HepG2 (cell line): ENCODE measurements around the gene TRIM7. TPM values are rescaled to one million over a fixed set of nuclear protein-coding genes. Genes with fewer than 3 reads are reported as not detected.

ENCODE experiments used
- ERF ChIP-seq: IDR thresholded peaks from 2 replicates; pipeline ENCODE4 v1.6.1; 2018; ENCODE audit warnings: missing biosample characterization, missing genetic modification reagents
- EZH2 ChIP-seq: conservative IDR thresholded peaks from 2 replicates; pipeline ENCODE4 v1.6.1; 2012; ENCODE audit warnings: mild to moderate bottlenecking, low read depth, low read length, moderate library complexity
- JUND ChIP-seq: sonication (generic); formaldehyde crosslinking; IDR thresholded peaks from 2 replicates; pipeline ENCODE4 v1.8.0; 2022; ENCODE audit warnings: mild to moderate bottlenecking, missing genetic modification reagents
- MED8 ChIP-seq: sonication (generic); formaldehyde crosslinking; IDR thresholded peaks from 2 replicates; pipeline ENCODE4 v1.8.1; 2023; ENCODE audit warnings: mild to moderate bottlenecking, missing genetic modification reagents; ENCODE audit not compliant: insufficient replicate concordance
- MEIS2 ChIP-seq: sonication (generic); formaldehyde crosslinking; IDR thresholded peaks from 2 replicates; pipeline ENCODE4 v1.9.0; 2021; ENCODE audit warnings: mild to moderate bottlenecking, missing genetic modification reagents
- MIER3 ChIP-seq: IDR thresholded peaks from 2 replicates; pipeline ENCODE4 v1.6.1; 2016; ENCODE audit warnings: missing compliant biosample characterization, borderline replicate concordance
- NBN ChIP-seq: fragments of 450-650 bp; conservative IDR thresholded peaks from 2 replicates; pipeline ENCODE4 v1.6.1; 2017
- PAF1 ChIP-seq: IDR thresholded peaks from 2 replicates; pipeline ENCODE4 v1.6.1; 2016; ENCODE audit warnings: missing genetic modification reagents, missing compliant biosample characterization
- RXRA ChIP-seq: sonication (generic); formaldehyde crosslinking; IDR thresholded peaks from 2 replicates; pipeline ENCODE4 v1.5.1; 2020; ENCODE audit warnings: missing genetic modification reagents
- SAFB2 ChIP-seq: sonication (generic); formaldehyde crosslinking; IDR thresholded peaks from 2 replicates; pipeline ENCODE4 v1.5.1; 2020; ENCODE audit warnings: missing genetic modification reagents, low read depth, mild to moderate bottlenecking, borderline replicate concordance
- SRSF1 ChIP-seq: fragments of 200-400 bp; formaldehyde crosslinking; optimal IDR thresholded peaks from 2 replicates; pipeline ENCODE3; 2017; ENCODE audit warnings: mild to moderate bottlenecking, low read depth, low read length, moderate library complexity
- YEATS2 ChIP-seq: sonication (generic); formaldehyde crosslinking; IDR thresholded peaks from 2 replicates; pipeline ENCODE4 v1.4.0; 2020; ENCODE audit warnings: missing genetic modification reagents, borderline replicate concordance
- ZNF251 ChIP-seq: sonication (generic); formaldehyde crosslinking; IDR thresholded peaks from 2 replicates; pipeline ENCODE4 v1.9.0; 2021; ENCODE audit warnings: mild to moderate bottlenecking, missing genetic modification reagents
- ZNF431 ChIP-seq: sonication (generic); formaldehyde crosslinking; IDR thresholded peaks from 2 replicates; pipeline ENCODE4 v1.9.0; 2022; ENCODE audit warnings: missing genetic modification reagents, low read depth, mild to moderate bottlenecking, borderline replicate concordance
- ZNF549 ChIP-seq: sonication (generic); formaldehyde crosslinking; IDR thresholded peaks from 2 replicates; pipeline ENCODE4 v1.5.0; 2020; ENCODE audit warnings: missing genetic modification reagents
- ZNF644 ChIP-seq: IDR thresholded peaks from 2 replicates; pipeline ENCODE4 v1.6.1; 2016; ENCODE audit warnings: low read depth
- ZNF850 ChIP-seq: sonication (generic); formaldehyde crosslinking; conservative IDR thresholded peaks from 2 replicates; pipeline ENCODE4 v1.9.0; 2021; ENCODE audit warnings: mild to moderate bottlenecking, missing genetic modification reagents
- ZZZ3 ChIP-seq: sonication (generic); formaldehyde crosslinking; IDR thresholded peaks from 2 replicates; pipeline ENCODE4 v1.4.0; 2020; ENCODE audit warnings: missing genetic modification reagents, mild to moderate bottlenecking, borderline replicate concordance
- polyA plus RNA-seq, 8 experiments: library from polyadenylated mRNA; depleted of rRNA in 3 of 8; stranded (reverse) in 7 of 8; unstranded in 1 of 8; fragments of >200 nt; fragmentation: Illumina TruSeq in 4 of 8; extraction: Trizol in 4 of 8; gene quantifications; 2 replicates each; pipeline versions ENCODE4 v1.2.1 to v1.2.3, GENCODE V29; 2011 to 2016; ENCODE audit warnings: low read depth in 4 of 8, missing spikeins in 1 of 8, mixed read lengths in 1 of 8; ENCODE audit not compliant: insufficient read depth in 1 of 8
- total RNA-seq, 5 experiments: library from RNA; depleted of rRNA; stranded (reverse); fragments of >200 nt; fragmentation: Illumina TruSeq; extraction: Trizol; gene quantifications; 2 replicates each; pipeline ENCODE4 v1.2.3, GENCODE V29; 2016; ENCODE audit warnings: low read depth in 1 of 5
- TF ChIP-seq, protein P1 (sequence below): sonication (generic); formaldehyde crosslinking; IDR thresholded peaks from 2 replicates; pipeline ENCODE4 v1.4.0; 2020; ENCODE audit warnings: missing genetic modification reagents, mild to moderate bottlenecking, borderline replicate concordance
- TF ChIP-seq, protein P2 (sequence below): IDR thresholded peaks from 2 replicates; pipeline ENCODE4 v1.6.1; 2016; ENCODE audit warnings: low read depth, borderline replicate concordance
- TF ChIP-seq, protein P3 (sequence below): sonication (generic); formaldehyde crosslinking; IDR thresholded peaks from 2 replicates; pipeline ENCODE4 v1.4.0; 2020; ENCODE audit warnings: mild to moderate bottlenecking, missing genetic modification reagents, borderline replicate concordance
- TF ChIP-seq, protein P4 (sequence below): sonication (generic); formaldehyde crosslinking; conservative IDR thresholded peaks from 2 replicates; pipeline ENCODE4 v1.4.0; 2020; ENCODE audit warnings: missing genetic modification reagents

TRIM7 gene
- total and polyA plus RNA-seq, 2 of the 13 experiments (the other 11 are each of a cell fraction or from before 2014, with no cell fraction given) = 0.13 TPM; not detected in 1

DNA sequence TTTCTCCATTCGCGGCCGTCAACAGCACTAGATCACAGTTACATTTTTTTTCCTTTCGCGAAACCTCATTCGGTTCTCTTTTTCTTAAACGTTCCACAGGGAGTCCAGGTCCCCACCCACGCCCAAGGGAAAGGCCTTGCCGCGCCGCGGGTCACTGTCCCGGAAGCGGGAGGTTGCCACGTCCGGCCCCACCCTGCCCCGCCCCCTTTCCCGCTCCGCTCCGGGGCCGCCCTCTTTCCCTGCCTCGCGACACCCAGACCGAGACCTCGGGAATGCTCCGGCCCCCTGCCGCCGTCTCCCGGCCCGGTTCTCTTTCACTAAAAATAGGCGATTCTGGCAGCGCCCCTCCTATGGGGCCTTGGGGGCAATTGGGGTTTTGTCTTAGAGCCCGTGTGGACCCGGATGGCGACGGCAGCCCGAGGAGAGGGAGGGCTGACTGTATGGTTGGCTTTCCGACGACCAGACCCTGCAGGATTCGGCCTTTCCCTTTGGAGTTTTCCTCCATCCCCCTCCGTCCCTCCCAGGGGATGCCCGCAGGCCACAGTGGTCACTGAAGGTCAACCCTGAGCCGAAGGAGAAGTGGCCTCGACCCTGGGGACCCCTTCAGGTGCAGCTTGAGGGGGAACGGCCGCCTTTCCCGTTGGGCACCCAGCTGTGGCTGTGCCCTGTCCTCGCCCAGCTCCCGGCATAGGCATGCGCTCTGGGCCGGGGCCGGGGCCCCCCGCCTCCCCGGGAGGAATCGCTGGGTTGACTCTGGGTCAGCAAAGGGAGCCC lies 41.5 kb upstream of the TRIM7 start (continued):
- TF ChIP-seq ZNF644 (no peak), ERF (CRISPR knock-in tag) (peak; percentile 32; the same call in 1 of the 2 replicates), MED8 (CRISPR knock-in tag) (peak; percentile 50), MEIS2 (CRISPR knock-in tag) (no peak), ZZZ3 (peak; percentile 60; the same call in 1 of the 2 replicates), NBN (no peak), SAFB2 (CRISPR knock-in tag) (no peak), PAF1 (no peak), ZNF251 (CRISPR knock-in tag) (no peak), ZNF549 (no peak), JUND (CRISPR knock-in tag) (no peak), EZH2 (no peak), RXRA (CRISPR knock-in tag) (peak; percentile 31; the same call in 1 of the 2 replicates), SRSF1 (no peak), MIER3 (CRISPR knock-in tag) (no peak), YEATS2 (CRISPR knock-in tag) (peak; percentile 83), ZNF850 (no peak), ZNF431 (no peak; the same call in 1 of the 2 replicates)
- TF ChIP-seq, protein P1, sequence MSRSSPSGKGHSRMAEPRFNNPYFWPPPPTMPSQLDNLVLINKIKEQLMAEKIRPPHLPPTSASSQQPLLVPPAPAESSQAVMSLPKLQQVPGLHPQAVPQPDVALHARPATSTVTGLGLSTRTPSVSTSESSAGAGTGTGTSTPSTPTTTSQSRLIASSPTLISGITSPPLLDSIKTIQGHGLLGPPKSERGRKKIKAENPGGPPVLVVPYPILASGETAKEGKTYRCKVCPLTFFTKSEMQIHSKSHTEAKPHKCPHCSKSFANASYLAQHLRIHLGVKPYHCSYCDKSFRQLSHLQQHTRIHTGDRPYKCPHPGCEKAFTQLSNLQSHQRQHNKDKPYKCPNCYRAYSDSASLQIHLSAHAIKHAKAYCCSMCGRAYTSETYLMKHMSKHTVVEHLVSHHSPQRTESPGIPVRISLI (CRISPR knock-in tag) = no peak
- TF ChIP-seq, protein P2, sequence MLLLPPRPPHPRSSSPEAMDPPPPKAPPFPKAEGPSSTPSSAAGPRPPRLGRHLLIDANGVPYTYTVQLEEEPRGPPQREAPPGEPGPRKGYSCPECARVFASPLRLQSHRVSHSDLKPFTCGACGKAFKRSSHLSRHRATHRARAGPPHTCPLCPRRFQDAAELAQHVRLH = 0 out of 2 replicates have a peak, but pooled peaks have one; percentile 19
- TF ChIP-seq, protein P3, sequence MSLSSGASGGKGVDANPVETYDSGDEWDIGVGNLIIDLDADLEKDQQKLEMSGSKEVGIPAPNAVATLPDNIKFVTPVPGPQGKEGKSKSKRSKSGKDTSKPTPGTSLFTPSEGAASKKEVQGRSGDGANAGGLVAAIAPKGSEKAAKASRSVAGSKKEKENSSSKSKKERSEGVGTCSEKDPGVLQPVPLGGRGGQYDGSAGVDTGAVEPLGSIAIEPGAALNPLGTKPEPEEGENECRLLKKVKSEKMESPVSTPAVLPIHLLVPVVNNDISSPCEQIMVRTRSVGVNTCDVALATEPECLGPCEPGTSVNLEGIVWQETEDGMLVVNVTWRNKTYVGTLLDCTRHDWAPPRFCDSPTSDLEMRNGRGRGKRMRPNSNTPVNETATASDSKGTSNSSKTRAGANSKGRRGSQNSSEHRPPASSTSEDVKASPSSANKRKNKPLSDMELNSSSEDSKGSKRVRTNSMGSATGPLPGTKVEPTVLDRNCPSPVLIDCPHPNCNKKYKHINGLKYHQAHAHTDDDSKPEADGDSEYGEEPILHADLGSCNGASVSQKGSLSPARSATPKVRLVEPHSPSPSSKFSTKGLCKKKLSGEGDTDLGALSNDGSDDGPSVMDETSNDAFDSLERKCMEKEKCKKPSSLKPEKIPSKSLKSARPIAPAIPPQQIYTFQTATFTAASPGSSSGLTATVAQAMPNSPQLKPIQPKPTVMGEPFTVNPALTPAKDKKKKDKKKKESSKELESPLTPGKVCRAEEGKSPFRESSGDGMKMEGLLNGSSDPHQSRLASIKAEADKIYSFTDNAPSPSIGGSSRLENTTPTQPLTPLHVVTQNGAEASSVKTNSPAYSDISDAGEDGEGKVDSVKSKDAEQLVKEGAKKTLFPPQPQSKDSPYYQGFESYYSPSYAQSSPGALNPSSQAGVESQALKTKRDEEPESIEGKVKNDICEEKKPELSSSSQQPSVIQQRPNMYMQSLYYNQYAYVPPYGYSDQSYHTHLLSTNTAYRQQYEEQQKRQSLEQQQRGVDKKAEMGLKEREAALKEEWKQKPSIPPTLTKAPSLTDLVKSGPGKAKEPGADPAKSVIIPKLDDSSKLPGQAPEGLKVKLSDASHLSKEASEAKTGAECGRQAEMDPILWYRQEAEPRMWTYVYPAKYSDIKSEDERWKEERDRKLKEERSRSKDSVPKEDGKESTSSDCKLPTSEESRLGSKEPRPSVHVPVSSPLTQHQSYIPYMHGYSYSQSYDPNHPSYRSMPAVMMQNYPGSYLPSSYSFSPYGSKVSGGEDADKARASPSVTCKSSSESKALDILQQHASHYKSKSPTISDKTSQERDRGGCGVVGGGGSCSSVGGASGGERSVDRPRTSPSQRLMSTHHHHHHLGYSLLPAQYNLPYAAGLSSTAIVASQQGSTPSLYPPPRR (CRISPR knock-in tag) = 0 out of 2 replicates have a peak, but pooled peaks have one; percentile 33
- TF ChIP-seq, protein P4, sequence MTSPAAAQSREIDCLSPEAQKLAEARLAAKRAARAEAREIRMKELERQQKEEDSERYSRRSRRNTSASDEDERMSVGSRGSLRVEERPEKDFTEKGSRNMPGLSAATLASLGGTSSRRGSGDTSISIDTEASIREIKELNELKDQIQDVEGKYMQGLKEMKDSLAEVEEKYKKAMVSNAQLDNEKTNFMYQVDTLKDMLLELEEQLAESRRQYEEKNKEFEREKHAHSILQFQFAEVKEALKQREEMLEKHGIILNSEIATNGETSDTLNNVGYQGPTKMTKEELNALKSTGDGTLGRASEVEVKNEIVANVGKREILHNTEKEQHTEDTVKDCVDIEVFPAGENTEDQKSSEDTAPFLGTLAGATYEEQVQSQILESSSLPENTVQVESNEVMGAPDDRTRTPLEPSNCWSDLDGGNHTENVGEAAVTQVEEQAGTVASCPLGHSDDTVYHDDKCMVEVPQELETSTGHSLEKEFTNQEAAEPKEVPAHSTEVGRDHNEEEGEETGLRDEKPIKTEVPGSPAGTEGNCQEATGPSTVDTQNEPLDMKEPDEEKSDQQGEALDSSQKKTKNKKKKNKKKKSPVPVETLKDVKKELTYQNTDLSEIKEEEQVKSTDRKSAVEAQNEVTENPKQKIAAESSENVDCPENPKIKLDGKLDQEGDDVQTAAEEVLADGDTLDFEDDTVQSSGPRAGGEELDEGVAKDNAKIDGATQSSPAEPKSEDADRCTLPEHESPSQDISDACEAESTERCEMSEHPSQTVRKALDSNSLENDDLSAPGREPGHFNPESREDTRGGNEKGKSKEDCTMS (CRISPR knock-in tag) = no peak
